ENCODE results near the gene KLB. TPM values are rescaled to one million over a fixed set of nuclear protein-coding genes. Genes with fewer than 3 reads are reported as not detected.

KLB gene
- total and polyA plus RNA-seq, 4 donors, result 0.06 to 0.80 (median 0.38) TPM

- peaks cover 21 to 50% (median 36%) of the 10 kb centered on the region in 4 donors for H3K36me3 ChIP-seq (ENCODE audit: control insufficient read depth in 4 of 4, insufficient read depth in 4 of 4, low read length in 4 of 4)
- no peak overlapping the region for H3K9ac ChIP-seq (ENCODE audit: insufficient read depth in 1 of 2, low read length in 2 of 2)
- 91 to 94% methylated on average over 6 of the region's 6 CpGs for WGBS, 2 donors
- TF ChIP-seq, protein P1, sequence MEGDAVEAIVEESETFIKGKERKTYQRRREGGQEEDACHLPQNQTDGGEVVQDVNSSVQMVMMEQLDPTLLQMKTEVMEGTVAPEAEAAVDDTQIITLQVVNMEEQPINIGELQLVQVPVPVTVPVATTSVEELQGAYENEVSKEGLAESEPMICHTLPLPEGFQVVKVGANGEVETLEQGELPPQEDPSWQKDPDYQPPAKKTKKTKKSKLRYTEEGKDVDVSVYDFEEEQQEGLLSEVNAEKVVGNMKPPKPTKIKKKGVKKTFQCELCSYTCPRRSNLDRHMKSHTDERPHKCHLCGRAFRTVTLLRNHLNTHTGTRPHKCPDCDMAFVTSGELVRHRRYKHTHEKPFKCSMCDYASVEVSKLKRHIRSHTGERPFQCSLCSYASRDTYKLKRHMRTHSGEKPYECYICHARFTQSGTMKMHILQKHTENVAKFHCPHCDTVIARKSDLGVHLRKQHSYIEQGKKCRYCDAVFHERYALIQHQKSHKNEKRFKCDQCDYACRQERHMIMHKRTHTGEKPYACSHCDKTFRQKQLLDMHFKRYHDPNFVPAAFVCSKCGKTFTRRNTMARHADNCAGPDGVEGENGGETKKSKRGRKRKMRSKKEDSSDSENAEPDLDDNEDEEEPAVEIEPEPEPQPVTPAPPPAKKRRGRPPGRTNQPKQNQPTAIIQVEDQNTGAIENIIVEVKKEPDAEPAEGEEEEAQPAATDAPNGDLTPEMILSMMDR (IDR thresholded peaks at IDR 0.05; ENCODE audit: control extremely low read depth, extremely low read depth), result no peak
- H3K27ac ChIP-seq (ENCODE audit: low read depth in 1 of 2, low read length in 1 of 2), result no peak overlapping the region
- DNase-seq, result no peak
- no peak overlapping the region for H3K4me3 ChIP-seq
- peaks cover under 1 to 11% (median 5%) of the 10 kb centered on the region in 5 donors for H3K4me1 ChIP-seq (ENCODE audit: control insufficient read depth in 5 of 5, insufficient read depth in 5 of 5, low read length in 5 of 5)
- H3K9me3 ChIP-seq (ENCODE audit: control insufficient read depth in 4 of 4, insufficient read depth in 3 of 4, low read length in 3 of 4), result no peaks in the 10 kb centered on the region
- no peak for ATAC-seq (ENCODE audit: insufficient read depth, low FRiP score)
- H3K27me3 ChIP-seq (ENCODE audit: control insufficient read depth in 3 of 3, insufficient read depth in 3 of 3, low read length in 2 of 3), result no peaks in the 10 kb centered on the region
Observed at GRCh38 chr4:39452153-39452859, 45.6 kb downstream of the KLB start.

DNA sequence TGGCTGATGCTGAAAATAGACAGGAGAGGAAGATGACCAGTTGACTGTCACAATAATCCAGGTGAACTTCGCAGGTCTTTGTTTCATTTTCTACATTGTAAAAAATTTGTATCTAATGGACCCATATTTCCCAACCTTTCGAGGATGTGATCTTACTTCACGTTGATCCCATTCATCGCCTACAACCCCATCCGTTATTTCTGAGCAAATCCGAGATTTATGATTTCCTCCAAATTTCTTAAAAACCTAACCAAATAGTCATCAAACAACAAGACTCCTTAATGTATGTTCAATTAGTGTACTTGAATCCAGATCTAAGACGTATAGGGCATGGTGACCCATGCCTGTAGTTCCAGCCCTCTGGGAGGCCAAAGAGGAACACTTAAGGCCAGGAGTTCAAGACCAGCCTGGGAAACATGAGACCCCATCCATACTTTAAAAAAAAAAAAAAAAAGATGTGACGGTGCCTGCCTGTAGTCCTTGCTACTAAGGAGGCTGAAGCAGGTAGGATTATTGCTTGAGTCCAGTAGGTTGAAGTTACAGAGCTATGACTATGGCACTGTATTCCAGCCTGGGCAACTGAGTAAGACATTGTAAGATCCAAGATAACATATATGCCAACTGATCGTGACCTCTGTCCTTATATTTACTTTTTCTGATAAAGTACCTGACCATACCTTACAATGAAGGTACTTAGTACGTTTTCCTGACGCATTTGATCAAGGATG, 46.3 kb downstream of the KLB start:
- DNase-seq, result no peak
- Histone ChIP-seq H3K36me3 (ENCODE audit: control insufficient read depth in 4 of 4, insufficient read depth in 4 of 4, low read length in 4 of 4) (peaks cover 21 to 52% (median 37%) of the 10 kb centered on the region in 4 donors), H3K9me3 (ENCODE audit: control insufficient read depth in 4 of 4, insufficient read depth in 3 of 4, low read length in 3 of 4) (no peaks in the 10 kb centered on the region), H3K27ac (ENCODE audit: low read depth in 1 of 2, low read length in 1 of 2) (no peak overlapping the region), H3K4me1 (ENCODE audit: control insufficient read depth in 5 of 5, insufficient read depth in 5 of 5, low read length in 5 of 5) (peaks cover 0 to 14% (median 8%) of the 10 kb centered on the region in 5 donors), H3K9ac (ENCODE audit: insufficient read depth in 1 of 2, low read length in 2 of 2) (no peak overlapping the region), H3K27me3 (ENCODE audit: control insufficient read depth in 3 of 3, insufficient read depth in 3 of 3, low read length in 2 of 3) (no peaks in the 10 kb centered on the region), H3K4me3 (no peak overlapping the region)
- no peak for ATAC-seq (ENCODE audit: insufficient read depth, low FRiP score)
- WGBS, 2 donors, result 89 to 90% methylated on average over 11 of the region's 11 CpGs
- TF ChIP-seq, protein P1 (IDR thresholded peaks at IDR 0.05; ENCODE audit: control extremely low read depth, extremely low read depth), result no peak

- no peak for ATAC-seq (ENCODE audit: insufficient read depth, low FRiP score)
- no peak overlapping the region for H3K9ac ChIP-seq (ENCODE audit: insufficient read depth in 1 of 2, low read length in 2 of 2)
- TF ChIP-seq, protein P1 (IDR thresholded peaks at IDR 0.05; ENCODE audit: control extremely low read depth, extremely low read depth), result no peak
- DNase-seq, result no peak
- no peak overlapping the region for H3K27ac ChIP-seq (ENCODE audit: low read depth in 1 of 2, low read length in 1 of 2)
- WGBS, 2 donors, result 84 to 93% methylated on average over 2 of the region's 2 CpGs
- H3K9me3 ChIP-seq (ENCODE audit: control insufficient read depth in 4 of 4, insufficient read depth in 3 of 4, low read length in 3 of 4), result no peaks in the 10 kb centered on the region
- peaks cover 25 to 52% (median 39%) of the 10 kb centered on the region in 4 donors for H3K36me3 ChIP-seq (ENCODE audit: control insufficient read depth in 4 of 4, insufficient read depth in 4 of 4, low read length in 4 of 4)
- no peak overlapping the region for H3K4me3 ChIP-seq
- H3K4me1 ChIP-seq (ENCODE audit: control insufficient read depth in 5 of 5, insufficient read depth in 5 of 5, low read length in 5 of 5), result peaks cover 0 to 15% (median 8%) of the 10 kb centered on the region in 5 donors
- H3K27me3 ChIP-seq (ENCODE audit: control insufficient read depth in 3 of 3, insufficient read depth in 3 of 3, low read length in 2 of 3), result no peaks in the 10 kb centered on the region
Observed at GRCh38 chr4:39453738-39454137, 47.0 kb downstream of the KLB start.

Measured in lung (tissue), 12 donors.